GM18498 (cell line): ENCODE measurements around the gene IGF2R.
"Not testable (repeated sequence)": the region's sequence is repeated elsewhere in the genome, so short reads cannot be mapped to it uniquely, and the experiment has no call there.

ENCODE experiments used
- ATAC-seq: cut with Tn5 transposase; IDR thresholded peaks from one replicate; pipeline ENCODE4 v1.9.1; 2021; ENCODE audit warnings: mild to moderate bottlenecking, moderate library complexity; ENCODE audit not compliant: unreplicated experiment

IGF2R gene

DNA sequence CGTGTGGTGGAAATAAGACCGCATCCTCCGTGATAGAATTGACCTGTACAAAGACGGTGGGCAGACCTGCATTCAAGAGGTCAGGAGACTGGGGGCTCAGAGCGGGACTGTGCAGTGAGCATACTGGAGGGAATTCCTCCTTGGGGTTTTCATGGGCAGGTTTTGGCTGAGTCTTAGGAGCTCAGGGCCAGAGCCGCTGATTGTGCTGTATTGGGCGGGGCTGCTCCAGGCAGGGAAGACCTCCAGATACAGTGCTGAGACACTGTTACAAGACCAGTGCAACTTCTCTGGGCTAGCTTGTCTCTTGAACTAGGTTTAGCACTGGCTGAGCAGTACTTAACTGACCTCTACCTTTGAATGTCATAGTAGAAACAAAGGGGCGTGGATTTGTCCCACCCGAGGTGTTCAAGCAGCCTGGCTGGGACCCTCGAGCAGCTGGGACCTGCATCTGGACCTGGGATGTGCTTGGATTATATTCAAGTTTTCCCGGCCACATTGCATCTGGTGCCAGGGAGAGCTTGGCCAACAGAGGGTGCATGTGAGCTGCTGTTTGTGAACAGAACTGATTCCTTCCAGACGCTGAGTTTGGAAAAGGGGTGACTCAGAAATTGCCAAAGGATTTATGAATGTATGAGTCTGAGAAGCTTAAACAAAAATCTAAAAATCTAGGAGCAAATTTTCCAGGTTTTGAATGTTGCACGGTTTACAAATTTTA, 119.3 kb downstream of the IGF2R start:
- no peak for ATAC-seq

DNA sequence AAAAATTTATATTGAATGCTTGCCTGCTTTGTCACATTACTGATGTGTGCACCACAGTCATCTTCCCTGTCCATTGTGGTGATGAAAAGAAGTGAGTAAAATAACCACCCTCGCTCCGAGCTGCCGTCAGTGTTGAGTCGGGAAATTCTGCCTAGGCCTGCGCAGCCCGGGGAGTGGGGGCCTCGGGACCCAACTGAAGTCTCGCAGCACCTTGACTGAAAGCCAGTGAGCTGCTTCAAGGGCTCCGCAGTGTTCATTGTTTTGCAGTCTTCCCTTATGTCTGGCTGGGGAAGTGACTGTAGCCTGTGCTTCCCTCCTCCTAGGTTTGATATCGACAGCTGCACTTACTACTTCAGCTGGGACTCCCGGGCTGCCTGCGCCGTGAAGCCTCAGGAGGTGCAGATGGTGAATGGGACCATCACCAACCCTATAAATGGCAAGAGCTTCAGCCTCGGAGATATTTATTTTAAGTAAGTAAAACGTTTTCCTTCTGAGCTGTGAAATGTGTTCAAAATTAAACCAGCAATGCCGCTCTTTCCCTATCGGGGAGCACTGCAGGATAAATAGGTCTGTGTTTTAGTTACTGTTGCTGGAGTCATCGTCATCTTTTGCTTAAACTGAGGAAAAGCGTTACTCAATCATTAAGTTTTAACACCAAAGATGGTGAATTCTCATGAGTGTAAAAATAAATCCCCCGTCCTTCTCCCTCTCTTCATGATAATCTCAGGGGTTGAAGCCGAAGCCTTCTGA, 120.1 kb downstream of the IGF2R start:
- ATAC-seq: no peak

DNA sequence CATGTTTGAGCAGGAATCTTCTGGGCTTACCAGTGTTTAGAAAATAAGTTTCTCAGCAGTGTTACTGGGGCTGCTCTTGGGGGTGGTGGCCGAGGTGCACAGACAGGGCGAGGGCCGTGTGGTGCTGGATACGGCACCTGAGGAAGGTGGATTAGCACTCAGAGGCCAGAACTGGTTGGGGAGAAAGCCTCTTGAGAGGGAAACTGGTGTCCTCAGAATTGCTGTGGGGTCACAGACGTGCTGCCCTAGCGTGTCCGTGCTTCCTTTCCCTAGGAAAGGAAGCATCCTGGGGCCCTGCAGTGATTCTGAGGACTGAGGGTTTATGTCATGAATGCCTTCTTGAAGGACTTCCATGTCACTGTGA, 120.6 kb downstream of the IGF2R start:
- ATAC-seq: no peak

DNA sequence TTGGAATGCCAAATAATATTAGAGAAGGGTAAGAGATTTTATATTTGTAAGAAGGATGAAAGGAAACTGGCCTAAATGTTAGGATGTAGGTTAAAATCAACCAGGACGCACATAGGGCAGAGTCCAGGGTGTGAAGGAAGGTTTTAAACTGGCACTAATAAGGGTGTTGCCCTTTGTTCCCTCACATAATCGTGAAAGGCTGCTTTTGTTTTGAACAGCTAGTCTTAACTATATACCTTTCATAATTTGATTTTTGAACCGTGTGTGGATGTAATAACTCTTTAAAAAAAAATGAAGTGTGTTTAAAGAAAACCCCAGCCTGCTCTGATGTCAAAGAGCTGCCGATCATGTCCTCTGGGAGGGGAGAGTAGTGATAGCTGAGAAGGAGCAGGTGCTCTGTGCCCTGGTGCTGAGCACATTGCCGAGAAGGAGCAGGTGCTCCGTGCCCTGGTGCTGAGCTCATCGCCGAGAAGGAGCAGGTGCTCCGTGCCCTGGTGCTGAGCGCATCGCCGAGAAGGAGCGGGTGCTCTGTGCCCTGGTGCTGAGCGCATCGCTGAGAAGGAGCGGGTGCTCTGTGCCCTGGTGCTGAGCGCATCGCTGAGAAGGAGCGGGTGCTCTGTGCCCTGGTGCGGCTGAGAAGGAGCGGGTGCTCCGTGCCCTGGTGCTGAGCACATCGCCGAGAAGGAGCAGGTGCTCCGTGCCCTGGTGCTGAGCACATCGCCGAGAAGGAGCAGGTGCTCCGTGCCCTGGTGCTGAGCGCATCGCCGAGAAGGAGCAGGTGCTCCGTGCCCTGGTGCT, 121.8 kb downstream of the IGF2R start:
- not testable (repeated sequence) for ATAC-seq

DNA sequence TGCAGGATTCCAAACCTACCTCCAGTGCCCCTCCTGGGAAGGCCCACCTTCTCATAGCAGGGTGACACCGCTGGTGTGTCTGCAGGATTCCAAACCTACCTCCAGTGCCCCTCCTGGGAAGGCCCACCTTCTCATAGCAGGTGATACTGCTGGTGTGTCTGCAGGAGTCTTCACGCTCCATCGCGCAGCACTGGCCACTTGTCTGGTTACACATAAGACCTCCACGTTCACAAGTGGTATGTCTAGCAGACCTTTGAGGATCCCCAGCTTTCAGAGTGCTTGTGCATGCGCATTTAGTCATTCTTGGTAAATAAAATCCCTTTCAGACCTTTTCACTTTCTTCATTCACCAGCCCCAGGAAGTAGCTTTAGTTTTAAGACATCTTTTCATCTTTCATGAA, 123.3 kb downstream of the IGF2R start:
- ATAC-seq: not testable (repeated sequence)

DNA sequence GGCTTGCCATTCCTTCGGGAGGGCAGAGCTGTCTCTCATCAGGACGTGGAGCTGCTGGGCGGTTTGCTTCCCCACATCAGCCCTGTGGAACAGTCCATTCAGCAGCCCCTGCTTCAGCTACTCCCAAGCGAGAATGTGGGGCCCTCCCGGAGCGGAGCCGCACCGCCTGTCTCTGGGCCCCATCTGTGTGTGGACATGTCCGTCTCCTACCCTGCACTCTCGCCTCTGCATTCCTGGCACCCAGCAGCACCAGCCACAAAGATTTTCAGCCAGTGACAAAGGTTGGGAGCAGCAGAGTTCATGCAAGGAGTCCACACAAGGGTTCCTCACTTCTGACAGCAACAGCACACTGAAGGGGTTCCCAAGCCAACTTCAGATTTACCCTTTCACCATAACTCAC, 123.7 kb downstream of the IGF2R start:
- ATAC-seq: no peak

DNA sequence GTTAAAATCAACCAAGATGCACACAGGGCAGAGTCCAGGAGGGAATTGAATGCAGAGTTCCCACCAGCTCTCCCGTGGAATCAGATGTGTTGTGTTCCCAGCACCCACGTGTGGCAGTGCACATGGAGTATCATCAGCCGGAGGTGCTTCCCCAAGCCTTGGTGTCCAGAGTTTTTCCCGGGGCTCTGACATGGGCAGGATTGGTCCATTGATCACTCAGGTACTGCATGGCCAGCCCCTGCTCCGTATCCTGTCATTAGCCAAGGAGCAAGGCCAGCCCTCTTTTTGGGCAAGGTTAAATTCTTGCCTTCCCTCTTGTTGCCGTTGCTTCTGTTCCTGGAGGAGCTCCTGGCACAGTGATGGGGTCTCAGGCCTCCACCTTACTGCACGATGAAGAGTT, 124.2 kb downstream of the IGF2R start:
- ATAC-seq: no peak

DNA sequence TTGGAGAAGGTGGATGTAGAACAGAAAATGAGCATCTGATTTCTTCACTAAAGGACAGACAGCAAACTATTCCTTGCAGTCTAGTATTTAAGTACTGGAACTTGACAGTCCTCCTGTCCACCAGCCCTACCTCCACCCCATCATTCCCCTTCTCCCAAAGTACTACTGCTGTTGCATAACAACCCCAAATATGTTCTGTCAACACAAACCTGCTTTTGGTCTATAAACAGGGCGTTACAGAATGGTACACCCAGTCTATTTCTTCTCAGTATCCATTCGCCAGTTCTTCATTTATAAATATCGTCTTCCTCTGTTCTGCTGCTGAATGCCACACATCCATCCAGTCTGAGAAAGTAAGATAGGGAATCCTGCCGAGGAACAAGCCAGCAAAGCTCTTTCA, 125.1 kb downstream of the IGF2R start:
- ATAC-seq: no peak

DNA sequence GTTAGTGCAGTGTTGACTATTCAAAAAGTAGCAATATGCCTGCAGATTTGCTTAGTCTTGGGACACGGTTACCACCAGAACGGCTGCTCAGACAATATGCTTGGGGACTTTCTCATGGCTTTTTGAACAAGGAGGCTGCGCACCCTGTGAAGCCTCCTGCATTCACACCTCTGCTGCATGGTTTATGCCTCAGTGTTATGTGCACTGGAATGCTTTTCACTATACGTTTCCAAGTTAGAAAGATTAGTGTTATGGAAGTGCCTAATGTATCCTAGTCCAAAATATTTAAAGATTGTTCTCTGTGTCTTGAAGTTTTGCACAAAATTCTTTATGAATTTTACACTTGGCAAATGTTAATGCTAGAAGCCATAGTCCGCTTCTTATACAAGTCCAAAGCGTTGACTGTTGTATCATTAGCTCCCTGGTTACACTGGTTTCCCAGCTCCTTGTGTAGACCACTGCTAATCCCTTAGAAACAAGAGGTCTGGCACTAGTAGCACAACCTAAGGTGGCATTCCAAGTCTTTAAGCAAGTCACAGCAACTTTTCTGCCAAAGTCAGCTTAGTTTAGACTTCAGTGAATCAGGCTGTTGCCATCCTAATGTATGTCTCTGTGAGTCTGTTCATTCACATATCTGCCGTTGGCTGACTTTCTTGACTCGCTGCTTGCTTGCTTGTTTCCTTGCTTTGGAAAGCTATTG, 126.4 kb downstream of the IGF2R start:
- no peak for ATAC-seq

DNA sequence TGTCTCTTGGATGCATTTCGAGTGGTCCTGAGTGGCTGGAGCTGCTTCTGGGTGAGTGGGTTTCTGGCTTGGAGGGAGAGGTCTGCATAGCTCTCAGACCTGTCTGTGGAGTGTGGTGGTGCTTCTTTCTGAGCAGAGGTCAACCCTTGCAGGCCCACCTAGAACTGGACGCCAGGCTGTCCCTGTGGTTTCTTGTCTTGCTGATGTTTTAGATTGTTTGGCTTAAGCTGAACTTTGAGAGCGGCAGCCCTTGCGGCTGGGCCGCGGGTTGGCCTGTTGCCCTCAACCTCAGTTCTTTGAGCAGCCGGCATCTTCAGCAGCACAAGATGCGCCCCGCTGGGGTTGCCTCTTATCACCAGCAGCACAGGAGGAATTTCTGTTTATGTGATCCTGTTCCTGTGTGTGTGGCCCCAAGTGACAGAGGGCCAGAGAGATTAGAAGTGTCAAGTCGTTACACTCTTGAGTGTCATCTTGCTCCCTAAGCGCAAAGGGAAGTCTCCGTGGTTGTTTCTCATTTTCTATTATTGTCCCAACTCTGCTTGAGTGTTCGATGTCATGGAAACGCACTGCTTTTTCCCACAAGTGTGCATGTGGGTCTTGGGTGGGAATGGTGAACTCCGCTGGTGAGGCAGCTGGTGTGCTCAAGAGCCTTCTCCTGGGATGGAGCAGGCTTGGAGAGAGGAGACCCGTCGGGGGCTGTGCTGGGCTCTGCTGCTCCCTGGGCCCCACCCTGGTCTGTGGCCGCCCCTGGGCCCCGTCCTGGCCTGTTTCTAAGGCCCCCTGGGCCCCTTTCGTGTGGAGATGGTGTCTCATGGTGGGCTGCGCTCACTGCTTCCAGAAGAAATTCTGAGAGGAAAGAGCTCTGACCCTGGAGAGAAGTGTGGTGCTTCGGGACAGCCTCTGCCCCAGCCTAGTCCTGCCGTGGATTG, 132.7 kb downstream of the IGF2R start:
- ATAC-seq: no peak

DNA sequence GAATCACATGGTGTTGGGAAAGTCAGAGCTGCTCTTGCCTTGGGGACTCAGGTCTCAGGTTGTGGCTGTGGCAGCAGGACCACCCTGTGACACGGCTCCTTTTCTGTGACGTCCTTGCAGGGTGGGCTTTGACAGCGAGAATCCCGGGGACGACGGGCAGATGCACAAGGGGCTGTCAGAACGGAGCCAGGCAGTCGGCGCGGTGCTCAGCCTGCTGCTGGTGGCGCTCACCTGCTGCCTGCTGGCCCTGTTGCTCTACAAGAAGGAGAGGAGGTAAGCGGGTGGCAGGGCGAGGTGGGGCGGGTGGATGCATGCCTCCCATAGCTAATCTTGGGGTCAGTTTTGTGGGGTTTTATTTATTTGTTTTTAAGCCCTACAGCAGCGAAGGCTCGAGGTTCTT, 133.5 kb downstream of the IGF2R start:
- ATAC-seq: no peak

DNA sequence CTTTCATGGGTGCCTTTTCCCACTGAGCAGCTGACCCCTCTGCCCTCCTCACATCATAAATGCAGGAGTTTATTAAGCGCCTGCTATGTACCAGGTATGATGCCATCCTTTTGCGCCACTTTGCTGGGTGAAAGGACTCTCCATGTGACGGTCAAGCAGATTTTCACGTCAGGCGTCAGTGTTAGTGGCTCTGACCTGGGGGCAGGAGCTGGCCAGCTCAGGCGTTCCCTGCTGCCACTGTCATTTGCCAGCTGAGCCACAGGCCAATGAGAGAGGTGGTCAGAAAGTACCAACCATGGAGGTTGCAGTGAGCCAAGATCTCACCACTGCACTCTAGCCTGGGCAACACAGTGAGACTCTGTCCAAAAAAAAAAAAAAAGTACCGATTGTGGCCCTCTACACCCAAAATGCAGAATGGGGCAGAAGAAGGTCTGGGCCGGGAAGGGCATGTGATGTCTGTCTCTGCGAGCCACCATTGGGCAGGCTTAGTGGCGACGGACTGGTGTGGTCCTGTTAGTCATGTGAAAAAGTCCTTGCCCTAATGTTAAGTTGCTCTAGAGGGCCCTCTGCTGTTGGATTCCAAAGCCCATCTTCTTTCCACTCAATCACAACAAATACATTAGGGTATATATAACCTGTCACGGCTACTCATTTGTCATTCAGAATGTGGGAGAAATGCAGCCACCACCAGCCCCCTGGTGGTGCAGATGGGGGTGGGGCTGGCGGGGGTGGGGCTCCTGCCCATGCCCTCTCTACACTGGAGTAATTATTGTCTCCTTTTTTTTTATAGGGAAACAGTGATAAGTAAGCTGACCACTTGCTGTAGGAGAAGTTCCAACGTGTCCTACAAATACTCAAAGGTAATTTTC, 134.3 kb downstream of the IGF2R start:
- ATAC-seq: peak; percentile 49

DNA sequence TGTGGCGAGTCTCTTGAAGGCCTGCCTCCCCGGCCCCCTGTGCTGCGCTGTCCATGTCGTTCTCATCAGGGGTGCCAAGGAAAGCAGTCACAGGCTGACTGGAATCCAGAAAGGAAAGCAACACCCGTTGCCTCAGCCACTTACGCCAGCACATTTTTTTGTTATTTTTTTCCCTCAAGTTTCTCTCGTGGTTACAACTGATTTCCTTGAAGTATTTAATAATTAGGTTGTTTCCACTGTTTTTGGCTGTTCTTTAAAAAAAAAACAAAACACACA, 134.9 kb downstream of the IGF2R start:
- ATAC-seq: no peak

DNA sequence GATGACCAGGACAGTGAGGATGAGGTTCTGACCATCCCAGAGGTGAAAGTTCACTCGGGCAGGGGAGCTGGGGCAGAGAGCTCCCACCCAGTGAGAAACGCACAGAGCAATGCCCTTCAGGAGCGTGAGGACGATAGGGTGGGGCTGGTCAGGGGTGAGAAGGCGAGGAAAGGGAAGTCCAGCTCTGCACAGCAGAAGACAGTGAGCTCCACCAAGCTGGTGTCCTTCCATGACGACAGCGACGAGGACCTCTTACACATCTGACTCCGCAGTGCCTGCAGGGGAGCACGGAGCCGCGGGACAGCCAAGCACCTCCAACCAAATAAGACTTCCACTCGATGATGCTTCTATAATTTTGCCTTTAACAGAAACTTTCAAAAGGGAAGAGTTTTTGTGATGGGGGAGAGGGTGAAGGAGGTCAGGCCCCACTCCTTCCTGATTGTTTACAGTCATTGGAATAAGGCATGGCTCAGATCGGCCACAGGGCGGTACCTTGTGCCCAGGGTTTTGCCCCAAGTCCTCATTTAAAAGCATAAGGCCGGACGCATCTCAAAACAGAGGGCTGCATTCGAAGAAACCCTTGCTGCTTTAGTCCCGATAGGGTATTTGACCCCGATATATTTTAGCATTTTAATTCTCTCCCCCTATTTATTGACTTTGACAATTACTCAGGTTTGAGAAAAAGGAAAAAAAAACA, 136.1 kb downstream of the IGF2R start:
- ATAC-seq: no peak

DNA sequence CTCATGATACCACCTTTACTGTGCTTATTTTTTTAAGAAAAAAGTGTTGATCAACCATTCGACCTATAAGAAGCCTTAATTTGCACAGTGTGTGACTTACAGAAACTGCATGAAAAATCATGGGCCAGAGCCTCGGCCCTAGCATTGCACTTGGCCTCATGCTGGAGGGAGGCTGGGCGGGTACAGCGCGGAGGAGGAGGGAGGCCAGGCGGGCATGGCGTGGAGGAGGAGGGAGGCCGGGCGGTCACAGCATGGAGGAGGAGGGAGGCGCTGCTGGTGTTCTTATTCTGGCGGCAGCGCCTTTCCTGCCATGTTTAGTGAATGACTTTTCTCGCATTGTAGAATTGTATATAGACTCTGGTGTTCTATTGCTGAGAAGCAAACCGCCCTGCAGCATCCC, 137.1 kb downstream of the IGF2R start:
- no peak for ATAC-seq

DNA sequence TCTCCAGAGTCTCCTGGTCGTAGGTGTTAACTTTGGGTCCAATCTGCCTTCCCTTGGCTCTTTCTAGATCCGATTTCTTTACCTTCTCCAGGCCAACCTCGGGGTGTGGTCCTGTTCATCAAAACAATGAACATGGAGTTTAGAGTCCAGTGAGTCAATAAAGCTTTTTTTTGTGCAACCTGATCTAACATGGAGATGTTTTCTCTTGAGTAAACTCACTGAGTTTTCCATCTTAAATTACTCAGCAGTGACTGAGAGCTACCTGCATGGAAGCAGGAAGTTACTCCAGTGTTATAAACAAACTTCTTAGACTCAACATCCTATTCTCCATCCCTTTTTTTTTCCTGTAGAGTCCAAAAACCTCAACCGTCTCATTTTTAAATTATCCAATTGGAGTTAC, 137.8 kb downstream of the IGF2R start:
- no peak for ATAC-seq

DNA sequence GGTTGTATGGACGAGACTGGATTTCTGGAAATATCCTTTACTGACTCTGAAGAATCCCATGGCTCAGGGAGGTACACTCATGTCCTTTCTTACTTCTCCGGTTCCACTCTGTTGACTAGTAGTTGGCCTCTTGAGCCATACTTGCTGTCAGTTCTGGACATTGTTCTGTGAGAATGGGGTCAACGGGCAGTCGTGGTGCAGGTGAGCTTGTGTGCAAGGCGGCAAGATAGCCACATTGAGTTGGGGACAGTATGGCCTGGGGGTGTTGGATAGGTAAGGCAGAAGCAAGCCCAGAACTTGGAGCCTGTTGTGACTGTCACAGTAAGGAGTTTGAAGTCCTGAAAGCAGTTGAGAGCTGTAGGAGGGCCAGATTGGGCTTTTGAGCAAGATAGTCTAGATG, 139.2 kb downstream of the IGF2R start:
- no peak for ATAC-seq

DNA sequence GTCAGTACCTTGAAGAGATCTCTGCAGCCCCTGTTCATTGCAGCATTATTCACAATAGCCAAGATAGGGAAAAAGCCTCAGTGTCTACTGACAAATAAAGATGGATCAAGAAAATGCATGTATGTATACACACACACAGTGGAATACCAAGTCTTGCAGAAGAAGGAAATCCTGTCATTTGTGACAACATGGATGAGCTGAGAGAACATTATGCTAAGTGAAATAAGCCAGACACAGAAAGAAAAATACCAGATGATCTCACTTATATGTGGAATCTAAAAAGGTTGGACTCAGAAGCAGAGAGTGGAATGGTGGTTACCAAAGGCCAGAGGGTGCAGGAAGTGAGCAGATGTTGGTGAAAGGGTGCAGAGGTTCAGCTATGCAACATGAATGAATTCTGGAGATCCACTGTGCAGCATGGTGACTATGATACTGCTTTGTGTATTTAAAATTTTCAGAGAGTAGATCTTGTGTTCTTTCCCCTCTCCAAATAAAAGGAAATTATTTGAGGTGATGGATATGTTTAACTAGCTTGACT, 141.8 kb downstream of the IGF2R start:
- ATAC-seq: no peak

DNA sequence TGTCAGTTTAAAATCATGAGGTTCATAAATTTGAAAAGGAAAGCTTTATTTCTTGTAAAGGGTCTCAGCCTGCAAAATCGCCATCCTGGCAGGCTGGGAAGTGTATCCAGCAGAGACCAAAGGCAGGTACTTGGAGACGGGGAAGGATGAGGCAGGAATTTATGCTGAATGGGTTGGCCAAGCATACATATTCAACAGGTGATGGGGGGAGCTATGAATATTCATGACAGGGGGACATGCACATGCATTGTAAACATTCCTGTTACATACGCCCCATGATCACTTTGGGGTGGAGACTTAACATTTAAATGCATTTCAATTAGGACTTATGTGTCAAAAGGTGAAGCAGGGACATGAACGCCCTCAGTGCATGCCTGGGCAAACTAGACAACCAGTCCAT, 142.9 kb downstream of the IGF2R start:
- no peak for ATAC-seq
